ENCODE measurements around the gene WASL. TPM values are rescaled to one million over a fixed set of nuclear protein-coding genes. Genes with fewer than 3 reads are reported as not detected.
A peak's percentile ranks its signal among the peaks of the same experiment; 100 is the strongest.
"Not testable (repeated sequence)": the region's sequence is repeated elsewhere in the genome, so short reads cannot be mapped to it uniquely, and the experiment has no call there.

WASL gene
- total RNA-seq (10 to 100 TPM; 32.4 to 45.3 (median 39.0) TPM), polyA plus RNA-seq (10 to 100 TPM; 33.0 to 80.5 (median 71.5) TPM)

- Histone ChIP-seq H3K4me3 (peak within 1 kb of the TSS; percentile 66 to 94 (median 81)), H3K4me1 (peaks cover 2 to 61% (median 51%) of the 10 kb centered on the region in 4 donors), H3K9me3 (no peaks in the 10 kb centered on the region), H3K27me3 (no peaks in the 10 kb centered on the region), H3K36me3 (no peaks in the 10 kb centered on the region), H3K27ac (peak within 1 kb of the TSS; percentile 90 to 99 (median 98))
- TF ChIP-seq EP300 (IDR thresholded peaks at IDR 0.05) (peak in 2 of 4 donors; percentile 3 to 16), CTCF (IDR thresholded peaks at IDR 0.05) (no peak), POLR2AphosphoS5 (IDR thresholded peaks at IDR 0.05) (peak; percentile 95 to 98 (median 96)), POLR2A (IDR thresholded peaks at IDR 0.05) (peak; percentile 89 to 92)
- 0 to 1% methylated on average over 93 of the region's 93 CpGs for WGBS, 2 donors
- peak; percentile 96 for DNase-seq
- intact Hi-C loops (cut with DNase I), result loop anchor here (1.0 to 5.0 kb wide), 3 partner anchors 47 to 212 kb away; partner anchors contain the start of gene NDUFA5
These were observed at the start of gene WASL for GRCh38 chr7:123748734-123749536. Gene WASL, minus strand, starts transcription at chr7:123749003. Its CDS starts 269 bp downstream, at chr7:123748734.

DNA sequence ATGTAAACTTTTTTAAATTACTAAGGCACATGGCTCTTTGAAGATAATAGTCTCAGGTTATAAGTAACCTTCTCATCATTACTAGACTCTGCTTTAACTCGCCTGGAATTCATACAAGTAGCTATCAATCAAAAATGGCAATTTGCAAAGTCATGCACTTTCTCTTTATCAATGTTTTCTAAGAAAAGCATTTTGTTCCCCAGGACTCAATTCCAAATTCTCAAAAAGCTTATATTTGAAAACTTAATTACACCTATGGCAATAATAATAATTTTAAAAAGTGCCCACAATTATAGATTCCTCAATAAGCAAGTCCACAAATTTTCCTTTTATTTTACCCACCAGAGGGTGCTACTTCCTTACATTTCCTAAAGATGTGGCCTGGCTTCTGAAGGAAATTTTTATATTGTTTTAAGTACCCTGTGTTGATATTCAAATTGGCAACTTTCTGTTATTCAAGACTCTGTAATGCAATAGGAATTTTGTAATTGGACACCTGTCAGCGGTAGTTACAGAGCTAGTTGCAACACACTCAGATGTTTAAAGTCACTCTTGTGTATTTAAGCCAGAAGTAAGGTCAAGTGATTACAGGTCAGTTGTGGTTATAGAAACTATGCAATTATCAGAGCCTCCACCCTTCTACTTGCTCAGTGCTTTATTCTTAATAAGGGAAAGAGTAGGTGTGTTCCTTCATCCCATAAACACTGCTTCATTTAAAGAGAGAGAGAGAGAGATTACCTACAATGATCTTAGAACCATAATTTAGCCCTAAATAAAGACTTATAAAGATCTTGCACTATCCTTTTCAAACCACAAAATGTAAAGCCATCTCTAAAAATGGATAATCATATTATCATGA, 49.1 kb upstream of the WASL start:
- no peaks in the 10 kb centered on the region for H3K27me3 ChIP-seq
- TF ChIP-seq POLR2AphosphoS5 (IDR thresholded peaks at IDR 0.05), result no peak
- TF ChIP-seq EP300 (IDR thresholded peaks at IDR 0.05), result no peak
- no peak for TF ChIP-seq POLR2A (IDR thresholded peaks at IDR 0.05)
- TF ChIP-seq CTCF (IDR thresholded peaks at IDR 0.05), result peak in 3 of 4 experiments; percentile 13 to 50 (median 24)
- no peaks in the 10 kb centered on the region for H3K36me3 ChIP-seq
- no peak for DNase-seq
- H3K27ac ChIP-seq, result no peak overlapping the region
- no peak overlapping the region for H3K4me3 ChIP-seq
- H3K9me3 ChIP-seq, result no peaks in the 10 kb centered on the region
- intact Hi-C loops (cut with DNase I), result loop anchor here (2.0 kb wide), 1 partner anchor 67 kb away; no protein-coding TSS in a partner anchor
- 31 to 51% methylated on average over 2 of the region's 2 CpGs for WGBS, 2 donors
- H3K4me1 ChIP-seq, result no peaks in the 10 kb centered on the region

GRCh38 chr7:123796568-123796967, 47.8 kb upstream of the WASL start:
- TF ChIP-seq POLR2A (IDR thresholded peaks at IDR 0.05), result no peak
- no peak for TF ChIP-seq POLR2AphosphoS5 (IDR thresholded peaks at IDR 0.05)
- no peak for TF ChIP-seq EP300 (IDR thresholded peaks at IDR 0.05)
- TF ChIP-seq CTCF (IDR thresholded peaks at IDR 0.05), result no peak
- DNase-seq, result no peak
- Histone ChIP-seq H3K4me3 (no peak overlapping the region), H3K9me3 (no peaks in the 10 kb centered on the region), H3K27me3 (no peaks in the 10 kb centered on the region), H3K27ac (no peak overlapping the region), H3K4me1 (no peaks in the 10 kb centered on the region), H3K36me3 (no peaks in the 10 kb centered on the region)
- intact Hi-C loops (cut with DNase I), result loop anchor here (2.0 kb wide), 1 partner anchor 68 kb away; no protein-coding TSS in a partner anchor
- WGBS, 2 donors, result 16 to 77% methylated on average over 1 of the region's 1 CpG

- H3K9me3 ChIP-seq, result no peaks in the 10 kb centered on the region
- intact Hi-C loops (cut with DNase I), result loop anchor here (2.0 kb wide), 1 partner anchor 69 kb away; no protein-coding TSS in a partner anchor
- H3K4me3 ChIP-seq, result no peak overlapping the region
- no peaks in the 10 kb centered on the region for H3K36me3 ChIP-seq
- TF ChIP-seq EP300 (IDR thresholded peaks at IDR 0.05) (no peak), POLR2AphosphoS5 (IDR thresholded peaks at IDR 0.05) (no peak), POLR2A (IDR thresholded peaks at IDR 0.05) (no peak), CTCF (IDR thresholded peaks at IDR 0.05) (no peak)
- no peaks in the 10 kb centered on the region for H3K4me1 ChIP-seq
- no peaks in the 10 kb centered on the region for H3K27me3 ChIP-seq
- H3K27ac ChIP-seq, result no peak overlapping the region
- 7 to 51% methylated on average over 1 of the region's 1 CpG for WGBS, 2 donors
- DNase-seq, result no peak
These were observed 47.1 kb upstream of the WASL start for GRCh38 chr7:123795917-123796316.

DNA sequence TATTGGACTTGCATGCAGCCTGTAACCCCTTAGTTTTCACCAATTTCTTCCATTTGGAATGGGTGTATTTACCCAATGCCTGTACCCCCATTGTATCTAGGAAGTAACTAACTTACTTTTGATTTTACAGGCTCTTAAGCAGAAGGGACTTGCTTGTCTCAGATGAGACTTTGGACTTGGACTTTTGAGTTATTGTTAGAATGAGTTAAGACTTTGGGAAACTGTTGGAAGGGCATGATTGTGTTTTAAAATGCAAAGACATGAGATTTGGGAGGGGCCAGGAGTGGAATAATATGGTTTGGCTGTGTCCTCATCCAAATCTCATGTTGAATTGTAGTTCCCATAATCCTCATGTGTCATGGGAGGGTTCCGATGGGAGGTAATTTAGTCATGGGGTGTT, 46.3 kb upstream of the WASL start:
- H3K9me3 ChIP-seq; H3K4me3 ChIP-seq; H3K4me1 ChIP-seq; H3K27ac ChIP-seq; H3K36me3 ChIP-seq; intact Hi-C loops (cut with DNase I); H3K27me3 ChIP-seq; DNase-seq: not testable (repeated sequence)
- 67 to 89% methylated on average over 1 of the region's 1 CpG for WGBS, 2 donors
